NCI-H510A treated with DMSO at 0.1 percent for 48 hours (cell line): ENCODE results near the gene SECTM1.
"Not testable (repeated sequence)": the region's sequence is repeated elsewhere in the genome, so short reads cannot be mapped to it uniquely, and the experiment has no call there.

Experiments
- DNase-seq: peaks from one replicate; lab custom pipeline; 2025; lab: John Stamatoyannopoulos, UW

The SECTM1 gene

DNA sequence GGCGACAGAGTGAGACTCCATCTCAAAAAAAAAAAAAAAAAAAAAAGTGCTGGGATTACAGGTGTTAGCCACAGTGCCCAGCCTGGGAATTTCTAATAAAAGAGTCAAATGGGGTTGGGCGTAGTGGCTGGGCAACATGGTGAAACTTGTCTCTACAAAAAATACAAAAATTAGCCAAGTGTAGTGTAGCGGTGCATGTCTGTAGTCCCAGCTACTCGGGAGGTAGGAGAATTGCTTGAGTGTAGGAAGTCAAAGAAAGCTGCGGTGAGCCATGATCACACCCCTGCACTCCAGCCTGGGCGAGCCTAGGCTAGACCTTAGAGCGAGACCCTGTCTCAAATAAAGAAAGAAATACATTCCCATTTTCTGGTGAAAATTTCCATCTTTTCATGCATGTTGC lies 35.6 kb upstream of the SECTM1 start:
- no peak for DNase-seq

- DNase-seq, result no peak
Measured at GRCh38 chr17:82367724-82368524, 34.4 kb upstream of the SECTM1 start.

DNA sequence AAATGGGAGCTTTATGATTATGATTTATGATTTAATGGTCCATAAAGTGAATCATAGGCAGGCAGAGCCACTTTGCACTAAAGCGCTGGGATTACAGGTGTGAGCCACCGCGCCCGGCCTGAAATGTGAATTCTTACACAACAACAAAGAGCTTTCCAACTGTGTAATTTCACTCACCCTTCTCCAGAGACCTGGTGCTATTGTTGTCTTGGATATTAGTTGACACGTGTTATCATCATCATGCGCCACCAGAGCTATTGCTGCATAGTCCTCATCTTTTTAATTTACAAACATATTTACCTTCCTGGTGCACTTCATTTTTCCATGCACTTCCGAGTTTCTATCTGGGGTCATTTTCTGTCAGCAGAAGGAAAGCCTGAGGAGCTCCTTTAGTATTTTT lies 33.2 kb upstream of the SECTM1 start:
- no peak for DNase-seq

- DNase-seq, result no peak
Measured at GRCh38 chr17:82365606-82366295, 32.2 kb upstream of the SECTM1 start.

GRCh38 chr17:82361885-82362633 lies 28.5 kb upstream of the SECTM1 start:
- no peak for DNase-seq

- DNase-seq, result not testable (repeated sequence)
Measured at GRCh38 chr17:82359451-82360074, 26.0 kb upstream of the SECTM1 start.

DNA sequence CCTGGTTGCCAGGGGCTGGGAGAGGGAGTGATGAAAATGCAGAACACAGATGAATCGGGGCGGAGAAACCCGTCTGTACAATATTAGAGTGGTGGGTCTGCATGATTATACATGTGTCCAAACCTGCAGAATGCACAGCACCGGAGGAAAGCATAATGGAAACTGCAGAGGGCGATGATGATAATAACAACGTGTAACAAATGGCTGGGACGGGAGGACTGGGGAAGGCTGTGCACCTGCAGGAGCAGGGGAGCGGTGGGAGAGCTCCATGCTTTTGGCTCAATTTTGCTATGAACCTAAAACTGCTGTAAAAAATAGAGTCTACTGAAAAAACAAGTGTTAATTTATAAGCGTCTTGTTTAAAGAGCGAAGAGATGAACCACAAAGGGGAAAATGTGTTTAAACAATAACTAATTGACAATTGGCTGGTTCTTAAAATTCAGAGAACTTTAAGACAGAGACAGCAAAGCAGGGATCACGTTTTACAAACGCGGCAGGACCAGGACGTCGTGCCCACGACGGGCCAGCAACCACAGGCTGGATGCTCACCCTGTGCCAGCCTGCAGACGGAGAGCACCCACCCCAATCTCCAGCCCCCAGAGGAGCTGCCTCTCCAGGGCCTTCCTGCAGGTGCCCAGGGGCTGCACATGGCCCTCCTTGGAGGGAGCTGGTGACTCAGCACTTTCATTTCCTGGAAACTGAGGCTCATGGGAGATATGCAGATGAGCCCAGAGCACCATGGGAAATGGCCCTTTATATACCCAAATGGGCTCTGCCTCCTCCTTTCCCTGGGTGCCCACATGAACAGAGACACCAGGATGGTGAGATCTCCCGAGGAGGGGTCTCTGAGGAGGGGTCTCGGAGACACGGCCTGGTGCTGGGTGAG lies 25.1 kb upstream of the SECTM1 start, which contains the start of gene TEX19:
TEX19 (plus strand) TSS at position 783 of the 886 bp plus-strand sequence. CDS start 2,904 bp downstream, outside the sequence.
- DNase-seq, result peak; percentile 30

DNA sequence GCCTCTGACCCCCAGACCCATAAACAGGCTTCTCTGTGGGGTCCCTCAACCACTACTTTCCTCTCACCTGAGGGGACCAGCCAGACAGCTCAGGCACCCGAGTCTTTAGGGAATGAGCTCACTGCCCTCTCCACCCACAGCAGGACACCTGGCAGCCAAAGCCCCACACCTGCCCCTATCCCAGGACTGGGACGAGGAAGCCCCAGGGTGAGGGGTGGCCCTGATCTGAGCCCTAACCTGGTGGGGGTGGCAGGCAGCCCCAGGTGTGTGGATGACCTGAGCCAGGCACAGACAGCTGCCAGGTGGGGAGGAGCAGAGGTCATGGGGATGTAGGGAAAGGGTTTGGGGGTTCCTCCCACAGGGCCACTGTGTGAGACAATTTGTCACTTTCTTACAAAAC lies 23.8 kb upstream of the SECTM1 start:
- DNase-seq, result no peak

DNA sequence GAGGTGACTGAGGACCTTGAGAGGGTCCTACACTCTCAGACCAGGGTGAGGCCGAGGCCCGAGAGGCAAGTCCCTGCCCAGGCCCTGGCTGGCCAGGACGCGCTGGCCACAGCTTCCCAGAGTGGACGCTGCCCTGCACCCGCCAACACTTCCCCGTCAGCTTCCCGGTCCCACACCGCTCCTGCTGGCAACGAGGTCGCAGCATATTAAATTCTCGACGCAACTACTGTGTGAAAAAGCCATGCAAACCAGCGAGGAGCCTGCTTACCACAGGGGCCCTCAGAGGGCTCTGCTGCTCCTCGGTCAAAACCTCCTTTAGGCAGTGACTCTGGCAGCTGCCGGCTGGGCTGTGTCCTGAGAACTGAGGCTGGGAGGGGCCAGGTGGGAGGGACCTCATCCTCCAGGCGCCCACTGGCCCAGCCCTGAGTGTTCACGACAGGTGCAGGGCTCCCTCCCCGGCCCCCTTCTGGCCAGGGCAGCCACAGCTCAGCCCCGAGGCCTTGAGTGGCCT lies 23.3 kb upstream of the SECTM1 start:
- peak; percentile 73 for DNase-seq

- DNase-seq, result no peak
Measured at GRCh38 chr17:82355770-82356427, 22.3 kb upstream of the SECTM1 start.

- no peak for DNase-seq
Measured at GRCh38 chr17:82354804-82355308, 21.3 kb upstream of the SECTM1 start.

DNA sequence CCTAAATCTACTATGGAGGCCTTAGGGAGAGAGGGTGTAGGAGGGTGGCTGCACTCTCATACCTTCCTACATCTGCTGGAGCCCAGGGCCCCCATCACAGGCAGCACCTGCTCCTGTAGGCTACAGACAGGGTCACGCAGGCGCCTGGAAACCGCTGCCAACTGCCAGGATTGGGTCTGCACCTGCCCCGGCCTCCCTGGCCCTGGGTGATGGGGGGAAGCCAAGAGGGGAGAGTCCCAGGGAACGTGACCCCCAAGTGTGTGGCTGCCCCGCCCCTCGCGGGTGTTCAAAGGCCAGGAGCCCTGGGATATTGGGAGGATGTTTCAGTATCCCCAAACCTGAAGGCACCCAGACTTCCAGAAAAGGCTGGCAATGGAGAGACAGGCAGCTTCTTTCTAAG lies 19.9 kb upstream of the SECTM1 start:
- DNase-seq, result no peak

DNA sequence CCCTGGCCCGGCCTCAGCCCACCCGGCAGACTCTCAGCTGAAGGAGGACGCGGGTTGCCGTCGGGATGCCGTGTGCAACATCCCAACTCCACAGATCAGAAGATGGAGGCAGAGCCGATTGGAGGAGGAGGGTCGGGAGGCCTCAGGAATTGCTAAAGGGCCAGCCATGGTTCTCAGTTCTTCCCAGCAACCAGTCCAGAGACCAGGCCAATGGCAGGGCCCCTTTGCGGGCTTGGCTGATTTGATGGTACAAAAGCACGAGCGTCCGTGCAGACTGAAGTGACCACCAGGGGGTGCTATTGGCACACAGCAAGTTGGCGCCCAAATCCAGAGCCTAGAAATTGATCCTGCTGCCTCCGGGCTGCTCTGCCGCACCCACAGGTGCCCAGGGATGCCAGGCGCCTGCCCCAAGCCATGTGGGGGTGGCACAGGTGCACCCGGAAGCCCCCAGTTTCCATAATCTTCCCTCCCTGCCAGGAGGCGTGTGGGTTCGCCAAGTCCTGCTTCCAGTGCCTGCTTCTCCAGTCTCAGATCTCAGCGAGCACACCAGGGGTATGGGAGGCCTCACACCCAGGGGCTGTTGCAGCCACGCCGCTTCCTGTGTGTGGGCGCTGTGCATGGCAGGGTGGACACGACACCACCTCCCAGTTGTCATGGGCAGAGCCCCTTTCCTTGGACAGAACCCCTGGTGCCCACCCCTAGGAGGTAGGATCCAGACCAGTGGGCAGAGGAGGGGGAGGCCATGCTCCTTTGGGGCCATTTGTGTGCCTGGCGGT lies 18.3 kb upstream of the SECTM1 start:
- peak; percentile 87 for DNase-seq

- DNase-seq, result no peak
Measured at GRCh38 chr17:82351254-82351712, 17.7 kb upstream of the SECTM1 start.

DNA sequence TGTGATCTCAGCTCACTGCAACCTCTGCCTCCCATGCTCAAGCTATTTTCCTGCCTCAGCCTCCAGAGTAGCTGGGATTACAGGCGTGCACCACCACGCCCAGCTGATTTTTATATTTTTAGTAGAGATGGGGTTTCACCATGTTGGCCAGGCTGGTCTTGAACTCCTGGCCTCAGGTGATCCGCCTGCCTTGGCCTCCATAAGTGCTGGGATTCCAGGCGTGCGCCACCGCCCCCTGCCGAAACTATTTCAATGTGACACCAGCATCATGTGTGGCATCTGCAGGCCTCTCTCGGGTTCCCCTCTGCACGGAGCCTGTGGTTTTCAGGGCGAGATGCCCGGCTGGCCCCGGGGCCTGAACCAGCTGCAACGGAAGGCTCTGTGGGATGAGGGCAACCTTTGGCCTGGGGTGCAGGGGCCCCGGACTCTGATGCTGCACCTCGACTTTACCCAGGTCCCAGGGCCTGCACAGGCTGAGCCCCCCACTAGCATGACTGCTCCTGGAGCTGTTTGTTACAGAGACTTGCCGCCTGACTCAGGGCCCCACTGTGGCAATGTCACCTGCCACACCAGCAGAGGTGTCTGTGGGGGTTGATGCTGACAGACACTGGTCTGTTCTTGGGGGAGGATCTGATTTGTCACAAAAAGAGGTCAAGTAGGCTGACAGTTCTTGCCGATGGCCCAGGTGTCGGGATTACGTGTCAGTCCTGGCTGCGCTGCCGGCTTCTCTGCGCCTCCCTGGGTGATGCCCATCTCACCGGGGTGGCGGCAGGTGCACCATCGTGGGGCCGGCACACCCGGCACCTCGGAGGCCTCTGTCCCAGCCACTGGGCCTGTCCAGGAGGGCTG lies 16.8 kb upstream of the SECTM1 start:
- no peak for DNase-seq

- DNase-seq, result no peak
Measured at GRCh38 chr17:82349287-82349701, 15.7 kb upstream of the SECTM1 start.

DNA sequence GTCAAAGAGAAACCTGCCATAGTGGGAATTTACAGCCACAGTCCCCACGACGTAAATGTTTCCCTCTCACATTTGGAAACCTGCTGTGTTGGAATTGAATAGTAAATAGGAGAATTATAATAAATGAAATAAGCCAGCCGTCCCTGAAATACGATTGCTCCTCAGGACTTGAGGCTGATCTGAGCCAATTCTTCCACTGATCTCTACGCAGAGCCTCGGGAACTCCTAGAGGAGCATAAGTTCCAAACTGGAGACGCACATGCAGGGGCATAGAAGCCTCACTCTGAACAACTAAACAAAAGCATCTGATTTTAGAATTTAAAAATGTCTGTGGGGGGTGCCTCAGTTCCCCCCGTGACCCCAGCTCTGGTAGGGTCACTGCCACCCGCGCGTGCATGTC lies 15.3 kb upstream of the SECTM1 start:
- DNase-seq, result no peak

- no peak for DNase-seq
Measured at GRCh38 chr17:82348434-82348833, 14.9 kb upstream of the SECTM1 start.
